ENCODE data around the gene ODAPH. TPM values are rescaled to one million over a fixed set of nuclear protein-coding genes. Genes with fewer than 3 reads are reported as not detected.

Gene ODAPH
- total and polyA plus RNA-seq, 12 donors = 0.06 to 0.37 TPM; not detected in 10

GRCh38 chr4:75544870-75545269 is 11.0 kb upstream of the ODAPH start:
- intact Hi-C loops (cut with DNase I) = no loop called here
- Histone ChIP-seq H3K4me3 (no peak overlapping the region), H3K36me3 (peaks cover 0 to 40% (median 4%) of the 10 kb centered on the region in 9 donors), H3K27me3 (no peaks in the 10 kb centered on the region), H3K27ac (no peak overlapping the region), H3K4me1 (peaks cover 0 to 5% (median 0%) of the 10 kb centered on the region in 9 donors), H3K9me3 (no peaks in the 10 kb centered on the region)
- 94 to 95% methylated on average over 3 of the region's 3 CpGs for WGBS, 2 donors
- no peak for ATAC-seq
- no peak for DNase-seq
- TF ChIP-seq CTCF (IDR thresholded peaks at IDR 0.05) = no peak

GRCh38 chr4:75545526-75545925 is 10.3 kb upstream of the ODAPH start:
- Histone ChIP-seq H3K36me3 (peaks cover 0 to 34% (median 4%) of the 10 kb centered on the region in 9 donors), H3K4me1 (peaks cover 0 to 5% (median 0%) of the 10 kb centered on the region in 9 donors), H3K27ac (no peak overlapping the region), H3K9me3 (no peaks in the 10 kb centered on the region), H3K4me3 (no peak overlapping the region), H3K27me3 (no peaks in the 10 kb centered on the region)
- WGBS, 2 donors = 92 to 93% methylated on average over 5 of the region's 5 CpGs
- no peak for DNase-seq
- TF ChIP-seq CTCF (IDR thresholded peaks at IDR 0.05) = no peak
- intact Hi-C loops (cut with DNase I) = no loop called here
- ATAC-seq = no peak

- 60 to 67% methylated on average over 15 of the region's 15 CpGs for WGBS, 2 donors
- DNase-seq (peak; percentile 12 to 35), ATAC-seq (peak in 1 of 8 donors; percentile 31)
- Histone ChIP-seq H3K4me1 (peaks cover 0 to 5% (median 0%) of the 10 kb centered on the region in 9 donors), H3K4me3 (no peak overlapping the region), H3K27me3 (no peaks in the 10 kb centered on the region), H3K27ac (no peak overlapping the region), H3K36me3 (peaks cover 0 to 30% (median 4%) of the 10 kb centered on the region in 9 donors), H3K9me3 (no peaks in the 10 kb centered on the region)
- intact Hi-C loops (cut with DNase I) = no loop called here
- no peak for TF ChIP-seq CTCF (IDR thresholded peaks at IDR 0.05)
Observed at GRCh38 chr4:75547647-75548387, 8.0 kb upstream of the ODAPH start.

- TF ChIP-seq CTCF (IDR thresholded peaks at IDR 0.05) = no peak
- intact Hi-C loops (cut with DNase I) = no loop called here
- H3K27ac ChIP-seq = no peak overlapping the region
- 90 to 93% methylated on average over 2 of the region's 2 CpGs for WGBS, 2 donors
- no peaks in the 10 kb centered on the region for H3K9me3 ChIP-seq
- H3K4me1 ChIP-seq = peaks cover 0 to 5% (median 0%) of the 10 kb centered on the region in 9 donors
- H3K36me3 ChIP-seq = peaks cover 0 to 18% (median 4%) of the 10 kb centered on the region in 9 donors
- DNase-seq = no peak
- H3K27me3 ChIP-seq = no peaks in the 10 kb centered on the region
- ATAC-seq = no peak
- no peak overlapping the region for H3K4me3 ChIP-seq
Observed at GRCh38 chr4:75549019-75549418, 6.8 kb upstream of the ODAPH start.

All from heart right ventricle (tissue), 16 donors.